GM18858 (cell line): ENCODE results near the gene RCVRN.

Source experiments
- ATAC-seq: cut with Tn5 transposase; IDR thresholded peaks from one replicate; pipeline ENCODE4 v1.9.1; 2021; ENCODE audit not compliant: unreplicated experiment

Gene RCVRN

DNA sequence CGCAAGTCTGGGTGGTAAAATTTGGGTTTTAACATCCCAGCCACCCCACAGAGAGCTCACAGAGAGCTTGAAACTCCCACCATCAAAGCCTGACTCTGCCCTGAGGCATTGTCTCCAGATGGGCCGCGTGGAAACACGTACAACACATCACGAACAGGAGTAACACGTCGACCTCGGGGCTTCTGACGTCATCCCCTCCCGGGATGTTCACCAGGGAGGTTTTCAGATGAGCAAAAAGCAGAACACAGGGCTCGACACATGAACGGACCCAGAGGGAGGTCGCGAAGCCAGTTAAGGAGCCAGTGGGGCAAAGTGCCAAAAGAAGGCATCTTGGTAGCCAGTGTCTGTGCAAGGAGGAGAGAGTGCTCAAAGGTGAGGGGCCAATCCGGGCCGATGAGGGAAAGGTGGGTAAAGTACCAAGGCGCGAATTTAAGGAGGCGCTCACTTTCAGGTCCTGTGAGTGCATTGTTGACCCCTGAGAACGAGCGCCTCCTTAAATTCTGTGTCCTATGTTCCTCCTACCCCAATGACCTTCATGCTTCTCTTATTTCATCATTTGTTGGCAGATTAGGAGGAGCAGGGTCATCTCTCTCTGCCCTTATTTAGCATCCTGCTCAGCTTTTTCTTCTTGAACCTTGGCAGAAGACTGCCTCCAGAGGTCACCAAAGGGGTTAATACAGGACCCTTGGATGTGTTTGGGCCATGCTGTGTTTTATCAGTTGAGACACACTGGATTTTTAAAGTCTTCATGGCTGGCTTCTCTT is 5.6 kb downstream of the RCVRN start:
- ATAC-seq = no peak

- no peak for ATAC-seq
Measured at GRCh38 chr17:9898812-9899211, 6.3 kb downstream of the RCVRN start.

- ATAC-seq = no peak
Measured at GRCh38 chr17:9897372-9897968, 7.6 kb downstream of the RCVRN start.

- ATAC-seq = no peak
Measured at GRCh38 chr17:9895923-9896322, 9.1 kb downstream of the RCVRN start.

DNA sequence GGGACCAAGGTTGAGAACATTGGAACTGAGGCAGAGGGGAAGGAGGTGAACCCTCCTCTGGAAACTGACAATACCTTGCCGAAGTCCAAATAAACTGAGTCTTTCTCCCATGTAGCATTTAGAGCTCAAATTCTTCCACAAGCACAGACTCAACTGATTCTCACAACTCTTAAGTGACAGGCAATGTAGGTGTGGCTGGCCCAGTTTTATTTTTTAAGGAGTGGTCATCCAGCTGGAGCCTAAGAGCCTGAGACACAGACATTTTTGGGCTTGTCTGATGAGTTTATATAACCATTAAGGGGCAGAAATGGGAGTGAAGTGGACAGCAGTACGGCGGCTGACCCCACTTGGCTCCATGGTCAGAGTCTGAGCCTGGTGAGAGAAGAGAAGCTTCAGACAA is 10.8 kb downstream of the RCVRN start:
- ATAC-seq = no peak

DNA sequence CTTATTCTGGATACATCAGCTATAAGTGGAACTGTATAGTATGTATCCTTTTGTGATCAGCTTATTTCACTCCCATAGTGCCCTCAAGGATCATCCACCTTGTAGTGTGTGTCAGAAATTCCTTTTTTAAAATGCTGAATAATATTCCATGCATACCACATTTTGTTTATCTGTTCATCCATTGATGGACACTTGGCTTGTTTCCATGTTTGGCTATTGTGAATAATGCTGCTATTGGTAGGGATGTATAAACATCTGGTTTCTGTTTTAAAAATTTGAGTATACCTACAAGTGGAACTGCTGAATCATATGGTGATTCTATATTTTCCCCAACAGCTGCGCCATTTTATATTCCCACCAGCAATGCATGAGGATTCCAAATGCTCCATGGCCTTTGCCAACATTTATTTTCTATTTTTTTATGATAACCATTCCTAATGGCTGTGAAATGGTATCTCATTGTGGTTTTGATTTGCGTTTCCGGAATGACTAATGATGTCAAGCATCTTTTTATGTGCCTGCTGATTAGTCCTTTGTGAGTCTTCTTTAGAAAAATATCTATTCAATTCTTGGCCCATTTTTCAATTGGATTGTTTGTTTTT is 11.6 kb downstream of the RCVRN start:
- no peak for ATAC-seq

DNA sequence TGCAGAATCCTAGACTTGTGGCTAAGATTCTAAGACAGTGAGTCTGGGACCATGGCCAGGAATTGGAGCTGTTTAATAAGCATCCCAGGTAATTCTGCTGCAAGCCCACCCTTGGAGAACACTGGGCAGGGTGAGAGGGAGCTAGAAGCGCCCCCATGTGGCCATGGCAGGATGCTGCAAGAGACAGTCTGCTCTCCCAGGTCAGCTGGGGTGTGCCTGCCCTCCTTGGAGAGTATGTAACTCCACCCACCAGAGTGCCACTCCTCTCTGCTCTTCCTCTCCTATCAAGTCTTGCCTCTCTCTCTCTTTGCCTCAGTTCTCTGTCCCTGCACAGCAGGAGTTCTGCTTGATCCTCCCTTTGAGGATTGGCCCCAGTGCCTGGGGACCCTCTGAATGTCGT is 14.9 kb downstream of the RCVRN start:
- ATAC-seq = no peak

DNA sequence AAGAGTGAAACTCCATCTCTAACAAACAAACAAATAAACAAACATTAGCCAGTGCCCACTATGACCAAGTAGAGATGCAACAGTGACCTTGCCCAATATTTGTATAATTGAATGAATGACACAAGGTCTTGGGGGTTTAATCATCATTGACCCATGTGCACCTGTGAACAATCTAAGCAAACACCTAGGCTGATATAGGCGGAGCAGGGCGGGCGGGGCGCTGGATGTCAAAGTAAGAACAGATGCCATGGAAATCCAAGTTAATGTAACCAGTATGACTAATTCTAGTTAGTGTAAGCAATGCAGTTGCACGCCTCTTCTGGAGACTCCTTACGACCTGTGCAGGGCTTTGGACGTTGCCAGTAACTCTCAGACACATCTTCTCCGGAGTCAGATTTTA is 17.6 kb downstream of the RCVRN start:
- no peak for ATAC-seq

DNA sequence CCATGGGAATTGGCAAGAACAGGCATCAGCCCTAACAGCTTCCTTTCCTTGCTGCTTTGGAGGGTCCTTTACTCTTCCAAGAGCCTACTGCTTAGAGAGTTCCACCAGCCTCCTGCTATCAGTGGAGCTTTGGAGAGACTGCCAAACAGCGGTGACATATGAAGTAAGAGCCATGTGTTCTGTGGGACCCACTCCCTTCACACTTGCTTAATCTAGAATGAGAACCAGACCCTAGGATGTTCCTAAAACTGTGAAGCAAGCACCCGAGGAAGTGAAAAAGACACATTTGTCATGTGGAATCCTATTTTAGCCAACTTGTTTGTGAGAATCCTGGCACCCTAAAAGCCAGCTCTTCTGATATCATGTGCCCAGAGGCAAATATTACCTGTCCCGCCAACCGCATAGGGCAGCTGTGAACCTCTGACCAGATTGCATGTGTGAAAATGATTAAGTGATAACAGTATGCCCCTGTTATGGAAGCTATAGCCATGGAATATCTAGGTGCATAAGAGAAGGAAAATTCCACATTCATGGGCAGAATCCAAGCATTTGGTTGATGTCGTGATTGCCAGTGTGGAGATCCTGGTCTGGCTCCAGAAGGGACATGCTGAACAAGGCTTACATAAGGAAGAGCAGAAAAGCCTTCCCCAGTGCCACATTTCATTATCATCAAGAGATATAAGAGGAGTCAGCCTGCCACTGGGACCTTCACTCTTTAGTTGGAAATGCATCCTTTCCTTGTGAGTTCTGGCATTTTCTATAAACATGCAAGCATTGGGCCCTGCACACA is 18.7 kb downstream of the RCVRN start:
- ATAC-seq = no peak

- no peak for ATAC-seq
Measured at GRCh38 chr17:9883451-9883850, 21.6 kb downstream of the RCVRN start.

GRCh38 chr17:9880582-9880999 is 24.5 kb downstream of the RCVRN start:
- no peak for ATAC-seq

DNA sequence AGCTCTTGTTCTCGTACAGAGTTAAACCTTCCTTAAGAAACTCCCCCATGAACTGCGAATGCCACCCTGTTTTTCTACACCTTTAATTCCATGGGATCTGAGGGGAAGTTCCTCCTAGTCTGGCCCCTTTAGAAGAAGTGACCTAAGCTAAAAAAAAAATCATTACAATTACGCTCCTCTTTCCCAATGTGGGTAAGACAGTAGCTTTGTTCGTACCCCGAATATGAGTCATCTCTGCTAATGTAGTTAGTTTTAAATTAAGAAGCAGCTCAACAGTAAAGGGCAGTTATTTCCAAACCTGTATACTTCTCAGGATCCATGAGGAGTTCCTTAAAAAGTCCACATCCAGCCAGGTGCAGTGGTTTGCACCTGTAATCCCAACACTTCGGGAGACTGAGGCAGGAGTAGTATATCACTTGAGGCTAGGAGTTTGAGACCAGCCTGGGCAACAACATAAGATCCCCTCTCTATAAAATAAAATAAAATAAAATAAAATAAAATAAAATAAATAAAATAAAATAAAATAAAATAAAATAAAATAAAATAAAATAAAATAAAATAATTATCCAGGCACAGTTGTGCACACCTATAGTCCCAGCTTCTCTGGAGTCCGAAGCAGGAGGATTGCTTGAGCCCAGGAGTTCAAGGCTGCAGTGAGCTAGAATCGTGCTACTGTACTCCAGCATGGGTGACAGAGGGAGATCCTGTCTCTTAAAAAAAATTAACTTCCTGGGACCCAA is 26.1 kb downstream of the RCVRN start:
- no peak for ATAC-seq

DNA sequence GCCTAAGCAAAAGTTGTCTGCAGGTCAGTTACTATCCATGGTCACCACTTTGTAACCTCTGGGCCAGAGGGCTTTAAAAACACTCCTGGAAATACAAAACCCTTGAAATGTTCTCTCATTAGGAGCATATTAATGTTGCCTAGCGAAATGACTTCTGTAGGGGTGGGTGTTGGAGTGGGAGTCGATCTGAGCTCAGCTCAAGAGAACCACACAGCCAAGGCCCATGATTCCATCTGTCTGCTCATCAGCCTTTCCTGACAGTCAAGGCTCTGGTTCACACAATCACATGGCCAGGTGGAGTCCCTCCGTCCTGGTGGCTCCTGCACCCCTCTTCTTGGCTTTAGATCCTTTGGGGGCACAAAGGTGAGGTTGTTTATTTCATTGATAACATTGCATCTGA is 26.7 kb downstream of the RCVRN start:
- no peak for ATAC-seq

DNA sequence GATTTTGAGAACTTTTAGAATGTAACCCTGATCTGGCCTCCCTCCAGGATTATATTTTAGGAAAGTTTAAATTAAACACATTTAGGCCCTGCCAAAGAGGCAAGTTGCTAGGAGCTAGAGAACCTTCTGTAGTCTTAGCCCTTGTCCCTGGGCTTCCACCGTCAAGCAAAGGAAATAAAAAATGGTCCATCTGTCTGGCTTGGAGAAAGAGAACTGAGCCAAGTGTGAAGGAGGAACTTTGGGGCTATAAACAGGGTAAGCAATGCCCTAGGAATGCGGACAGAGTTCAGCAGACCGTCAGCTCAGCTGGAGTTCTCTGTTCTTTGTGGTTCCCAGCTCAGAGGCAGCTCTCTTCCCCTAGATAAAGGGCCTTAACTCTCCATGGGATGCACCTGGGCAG is 29.6 kb downstream of the RCVRN start:
- no peak for ATAC-seq

GRCh38 chr17:9874722-9875121 is 30.3 kb downstream of the RCVRN start:
- no peak for ATAC-seq

GRCh38 chr17:9872852-9873251 is 32.2 kb downstream of the RCVRN start:
- no peak for ATAC-seq

GRCh38 chr17:9868552-9868951 is 36.5 kb downstream of the RCVRN start:
- ATAC-seq = no peak

GRCh38 chr17:9865586-9865985 is 39.5 kb downstream of the RCVRN start:
- ATAC-seq = no peak

DNA sequence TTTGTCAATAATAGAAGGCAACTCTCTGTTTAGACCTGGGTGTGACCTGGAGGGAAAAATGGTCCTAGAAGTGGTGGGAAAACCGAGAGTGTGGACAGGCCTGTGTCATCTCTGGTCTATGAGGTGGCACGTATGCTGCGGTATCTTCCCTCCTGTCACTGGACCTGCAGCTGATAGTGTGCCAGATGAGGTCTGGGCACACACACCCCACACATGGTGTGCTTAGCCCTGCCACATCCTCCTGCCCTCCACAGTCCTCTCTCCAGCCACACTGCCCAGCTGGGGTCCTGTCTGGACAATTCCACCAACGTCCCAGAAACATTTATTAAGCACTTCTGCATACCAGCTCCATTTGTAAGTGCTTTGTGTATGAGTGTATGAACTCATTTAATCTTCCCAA is 42.1 kb downstream of the RCVRN start:
- ATAC-seq = no peak

DNA sequence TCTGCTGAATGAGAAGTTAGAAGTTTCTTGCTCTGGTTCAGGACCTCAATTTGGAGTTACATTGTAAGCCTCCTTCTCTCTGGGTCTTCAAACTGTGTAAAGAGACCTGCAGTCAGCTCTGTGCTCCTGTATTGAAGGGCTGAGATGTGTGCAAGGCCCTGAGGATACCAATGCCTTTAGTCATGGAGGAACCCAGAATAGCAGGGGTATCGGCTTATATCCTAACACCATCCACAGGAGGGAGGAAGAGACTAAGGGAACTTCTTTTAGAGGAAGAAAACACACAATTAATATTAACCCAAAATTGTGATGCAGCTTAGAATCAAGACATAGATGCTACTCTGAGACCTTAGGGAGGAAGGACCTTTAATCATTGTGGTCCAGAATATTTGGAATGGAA is 42.9 kb downstream of the RCVRN start:
- no peak for ATAC-seq

DNA sequence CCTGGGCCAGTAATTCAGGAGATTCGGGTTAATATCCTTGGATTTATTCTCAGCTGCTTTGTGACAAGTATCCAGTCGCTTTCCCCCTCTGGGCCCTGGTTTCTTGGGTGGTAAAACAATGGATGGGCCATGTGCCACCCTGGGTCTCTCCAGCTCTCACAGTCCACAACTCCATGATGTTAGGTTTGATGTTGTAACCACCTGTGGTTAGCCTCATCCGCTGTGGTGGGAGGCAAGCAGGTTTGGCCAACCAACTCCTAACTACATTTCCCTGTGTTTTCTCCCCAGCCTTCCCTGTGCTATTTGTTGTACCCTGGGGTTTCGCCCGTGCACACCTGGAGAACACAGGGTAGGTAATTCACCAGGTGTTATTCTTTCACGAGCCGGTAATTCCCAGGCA is 44.2 kb downstream of the RCVRN start:
- ATAC-seq = no peak
